Tibial nerve (tissue), 4 donors: ENCODE data around the gene REELD1.

ENCODE experiments used
- CTCF ChIP-seq, 5 experiments: fragments of 200-600 bp in 3 of 5; fragments of 450-650 bp in 2 of 5; sonication (generic) in 3 of 5; IDR thresholded peaks; one replicate each; pipeline ENCODE4 v1.5.1; 2016 to 2019; ENCODE audit warnings: antibody characterized with exemption in 5 of 5, mild to moderate bottlenecking in 3 of 5, moderate library complexity in 2 of 5
- EP300 ChIP-seq, 2 donors: sonication (generic); formaldehyde crosslinking; IDR thresholded peaks; one replicate each; pipeline ENCODE4 v1.6.1; 2017; ENCODE audit warnings: antibody characterized with exemption in 2 of 2, mild to moderate bottlenecking in 1 of 2

- TF ChIP-seq CTCF (IDR thresholded peaks at IDR 0.05) (no peak), EP300 (IDR thresholded peaks at IDR 0.05) (no peak)
Measured at GRCh38 chr4:146265950-146266490, 51.7 kb downstream of the REELD1 start.
